GM12878 (cell line): ENCODE data around the gene AKR1A1. TPM values are rescaled to one million over a fixed set of nuclear protein-coding genes. Genes with fewer than 3 reads are reported as not detected.

Source experiments
- ATAC-seq: fragments of 200-7000 bp; cut with Tn5 transposase; 3 replicates; pipeline ENCODE4 v1.9.1; 2020; ENCODE audit warnings: mild to moderate bottlenecking, moderate library complexity
- BruUV-seq: library from RNA; stranded (reverse); fragments of 400-500 nt; replicated peaks from 2 replicates; lab custom pipeline; 2021; lab: Mats Ljungman, UMichigan
- CTCF ChIA-PET: fragments of 300-600 bp; sonication (Branson Sonifier 250); formaldehyde crosslinking; extraction: SDS; loops from one replicate; lab custom pipeline; 2021; ENCODE audit warnings: inconsistent platforms; lab: Yijun Ruan, JAX
- POLR2A ChIA-PET: fragments of 350-600 bp; formaldehyde crosslinking; extraction: SDS; loops from one replicate; lab custom pipeline; 2021; ENCODE audit warnings: inconsistent platforms; lab: Charles Lee
- RAD21 ChIA-PET: fragments of 300-600 bp; sonication (Branson Sonifier 250); formaldehyde crosslinking; loops from one replicate; lab custom pipeline; 2023; ENCODE audit warnings: antibody characterized with exemption; ENCODE audit not compliant: unreplicated experiment; lab: Charles Lee
- SMC1A ChIA-PET: fragments of 300-600 bp; sonication (Branson Sonifier 250); formaldehyde crosslinking; loops from one replicate; lab custom pipeline; 2023; ENCODE audit not compliant: unreplicated experiment, uncharacterized antibody; lab: Charles Lee
- DNase-seq: peaks from one replicate; pipeline ENCODE4 v3.0.0-alpha.2; 2011; ENCODE audit warnings: low read depth, low spot score
- FAIRE-seq: peaks from 3 replicates; lab custom pipeline; 2011; peaks lifted over from hg19 to GRCh38; lab: Jason Lieb, UNC
- H2AFZ ChIP-seq: 2 replicates; pipeline ENCODE4 v1.6.0; 2011; ENCODE audit warnings: low read depth, low read length, control low read depth; ENCODE audit not compliant: control insufficient read depth
- H3K27ac ChIP-seq: 2 replicates; pipeline ENCODE4 v1.5.1; 2011; ENCODE audit warnings: control low read depth; ENCODE audit not compliant: control insufficient read depth, insufficient read depth
- H3K27me3 ChIP-seq, 2 experiments: replicated peaks in 1 of 2; 2 replicates each; pipeline versions ENCODE4 v1.6.0 to v1.6.1; 2011; ENCODE audit warnings: low read length in 1 of 2; ENCODE audit not compliant: control insufficient read depth in 2 of 2, insufficient read depth in 2 of 2
- H3K36me3 ChIP-seq, 2 experiments: 2 replicates each; pipeline ENCODE4 v1.5.1; 2011; ENCODE audit warnings: low read length in 1 of 2; ENCODE audit not compliant: control insufficient read depth in 2 of 2, insufficient read depth in 2 of 2
- H3K4me1 ChIP-seq: 2 replicates; pipeline ENCODE4 v1.6.1; 2011; ENCODE audit warnings: mild to moderate bottlenecking, low read length, moderate library complexity, mixed read lengths; ENCODE audit not compliant: control insufficient read depth, insufficient read depth
- H3K4me2 ChIP-seq: 2 replicates; pipeline ENCODE4 v1.6.0; 2011; ENCODE audit warnings: control low read depth; ENCODE audit not compliant: control insufficient read depth, insufficient read depth
- H3K4me3 ChIP-seq: fragments of 200-600 bp; sonication (generic); 2 replicates; pipeline ENCODE4 v1.5.1; 2016
- H3K79me2 ChIP-seq: 2 replicates; pipeline ENCODE4 v1.6.0; 2011; ENCODE audit warnings: low read length; ENCODE audit not compliant: control insufficient read depth, insufficient read depth
- H3K9ac ChIP-seq: 2 replicates; pipeline ENCODE4 v1.8.0; 2011; ENCODE audit warnings: low read length, control low read depth, mixed read lengths; ENCODE audit not compliant: control insufficient read depth, insufficient read depth
- H3K9me3 ChIP-seq: replicated peaks from 3 replicates; pipeline ENCODE4 v1.5.1; 2011; ENCODE audit warnings: mild to moderate bottlenecking, low read length; ENCODE audit not compliant: control insufficient read depth, insufficient read depth
- H4K20me1 ChIP-seq: 2 replicates; pipeline ENCODE4 v1.6.0; 2011; ENCODE audit not compliant: control insufficient read depth, insufficient read depth
- BACH1 ChIP-seq: fragments of 450-650 bp; IDR thresholded peaks from 2 replicates; pipeline ENCODE4 v1.6.1; 2017; ENCODE audit warnings: mild to moderate bottlenecking, borderline replicate concordance
- CHD2 ChIP-seq: IDR thresholded peaks from 2 replicates; pipeline ENCODE4 v1.6.1; 2011; ENCODE audit warnings: low read depth, low read length, improper control_type of control experiment, borderline replicate concordance
- ESRRA ChIP-seq: IDR thresholded peaks from 2 replicates; pipeline ENCODE4 v1.6.1; 2012; ENCODE audit warnings: mild to moderate bottlenecking, low read length, improper control_type of control experiment
- KLF5 ChIP-seq: fragments of 450-650 bp; IDR thresholded peaks from 2 replicates; pipeline ENCODE4 v1.6.1; 2014; ENCODE audit warnings: mild to moderate bottlenecking; ENCODE audit not compliant: partially characterized antibody
- MEF2A ChIP-seq: IDR thresholded peaks from 2 replicates; pipeline ENCODE4 v1.6.1; 2011; ENCODE audit warnings: low read depth, mild to moderate bottlenecking, low read length, moderate library complexity; ENCODE audit not compliant: insufficient read depth
- MTA3 ChIP-seq: IDR thresholded peaks from 2 replicates; pipeline ENCODE4 v1.6.1; 2012; ENCODE audit warnings: low read length, inconsistent platforms, borderline replicate concordance
- MYC ChIP-seq: IDR thresholded peaks from 2 replicates; pipeline ENCODE4 v1.6.1; 2011; ENCODE audit warnings: mild to moderate bottlenecking, low read length, moderate library complexity, inconsistent platforms; ENCODE audit not compliant: insufficient read depth, insufficient replicate concordance, insufficient read length, severe bottlenecking
- NR2C1 ChIP-seq: fragments of 450-650 bp; IDR thresholded peaks from 2 replicates; pipeline ENCODE4 v1.6.1; 2017; ENCODE audit warnings: antibody characterized with exemption, mild to moderate bottlenecking, moderate library complexity
- POU2F2 ChIP-seq: IDR thresholded peaks from 3 replicates; pipeline ENCODE4 v1.6.1; 2011; ENCODE audit warnings: low read depth, mild to moderate bottlenecking, low read length, borderline replicate concordance
- RB1 ChIP-seq: fragments of 450-650 bp; formaldehyde crosslinking; IDR thresholded peaks from 2 replicates; pipeline ENCODE4 v1.6.1; 2017; ENCODE audit warnings: mild to moderate bottlenecking, borderline replicate concordance
- WRNIP1 ChIP-seq: IDR thresholded peaks from 2 replicates; pipeline ENCODE4 v1.6.1; 2011; ENCODE audit warnings: low read depth, low read length, improper control_type of control experiment, borderline replicate concordance
- ZNF217 ChIP-seq: fragments of 450-650 bp; IDR thresholded peaks from 2 replicates; pipeline ENCODE4 v1.6.1; 2017; ENCODE audit warnings: antibody characterized with exemption, mild to moderate bottlenecking
- ZSCAN29 ChIP-seq: fragments of 450-650 bp; IDR thresholded peaks from 2 replicates; pipeline ENCODE4 v1.6.1; 2017; ENCODE audit warnings: mild to moderate bottlenecking, moderate library complexity
- WGBS: methylation state at CpG from one replicate; pipeline ENCODE4 v1.1.6; 2016; ENCODE audit warnings: low lambda C conversion rate; ENCODE audit not compliant: insufficient replicate concordance, insufficient coverage; ENCODE audit errors: missing lambda C conversion rate; 5-methylcytosine and 5-hydroxymethylcytosine counted together
- in situ Hi-C: fragments of 300-500 bp; cut with MboI; formaldehyde crosslinking; loops from 9 replicates; pipeline ENCODE4 v1.14.3; 2018; ENCODE audit warnings: mixed read lengths
- intact Hi-C: fragments of 100-400 bp; cut with micrococcal nuclease; formaldehyde crosslinking; loops from one replicate; pipeline ENCODE4 v1.14.2; 2022; ENCODE audit not compliant: unreplicated experiment
- polyA plus RNA-seq, 11 experiments: library from polyadenylated mRNA; depleted of rRNA in 4 of 11; unstranded in 6 of 11; stranded (reverse) in 5 of 11; fragments of >200 nt; fragmentation: Nextera tagmentation in 4 of 11; fragmentation: Illumina TruSeq in 1 of 11; extraction: Ambion mirVana in 4 of 11; extraction: Trizol in 1 of 11; gene quantifications; 1 replicate in 1 of 11; 2 replicates in 10 of 11; pipeline versions ENCODE4 v1.2.1 to v1.2.3, GENCODE V29; 2011 to 2016; ENCODE audit warnings: inconsistent platforms in 2 of 11, missing spikeins in 2 of 11, low read depth in 1 of 11
- total RNA-seq, 4 experiments: library from RNA; depleted of rRNA in 3 of 4; stranded (reverse); fragments of >200 nt in 3 of 4; fragmentation: Illumina TruSeq in 1 of 4; extraction: Trizol in 1 of 4; gene quantifications; 2 replicates each; pipeline versions ENCODE4 v1.2.1 to v1.2.3, GENCODE V29; 2013 to 2021
- TF ChIP-seq, protein P1 (sequence below): fragments of 150-350 bp; IDR thresholded peaks from 2 replicates; pipeline ENCODE4 v1.6.1; 2016; ENCODE audit warnings: low read depth, low read length
- TF ChIP-seq, protein P2 (sequence below): IDR thresholded peaks from 2 replicates; pipeline ENCODE4 v1.6.1; 2012; ENCODE audit warnings: low read length, inconsistent platforms
- TF ChIP-seq, protein P3 (sequence below): fragments of 450-650 bp; IDR thresholded peaks from 2 replicates; pipeline ENCODE4 v1.6.1; 2017; ENCODE audit warnings: mild to moderate bottlenecking, low read depth, inconsistent platforms; ENCODE audit not compliant: poor library complexity, severe bottlenecking

AKR1A1 gene
- total and polyA plus RNA-seq, 10 of the 15 experiments (the other 5 are each of a cell fraction or from before 2014, with no cell fraction given): 187 to 335 (median 241) TPM

DNA sequence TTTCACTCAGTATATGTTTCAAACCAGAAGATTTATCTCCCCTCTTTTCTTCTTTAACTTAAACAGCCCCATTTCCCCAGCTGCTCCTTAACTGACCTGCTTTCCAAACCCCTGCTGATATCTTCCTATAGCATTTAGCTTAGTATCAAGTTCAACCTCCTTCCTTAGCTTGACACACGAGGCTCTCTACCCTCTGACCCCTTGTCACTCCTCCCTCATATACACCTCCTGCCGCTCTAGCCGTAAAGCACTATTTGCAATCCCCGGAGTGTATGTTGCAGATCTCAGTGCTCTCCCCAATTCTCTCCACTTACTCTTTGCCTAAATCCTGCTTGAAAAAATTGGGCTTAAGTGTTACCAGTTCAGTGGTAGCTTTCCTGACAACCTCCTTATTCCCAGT lies 13.7 kb upstream of the AKR1A1 start:
- intact Hi-C loops (no loop called here), in situ Hi-C loops (no loop called here)
- no peak for TF ChIP-seq ZSCAN29
- TF ChIP-seq ZNF217: no peak
- TF ChIP-seq, protein P1, sequence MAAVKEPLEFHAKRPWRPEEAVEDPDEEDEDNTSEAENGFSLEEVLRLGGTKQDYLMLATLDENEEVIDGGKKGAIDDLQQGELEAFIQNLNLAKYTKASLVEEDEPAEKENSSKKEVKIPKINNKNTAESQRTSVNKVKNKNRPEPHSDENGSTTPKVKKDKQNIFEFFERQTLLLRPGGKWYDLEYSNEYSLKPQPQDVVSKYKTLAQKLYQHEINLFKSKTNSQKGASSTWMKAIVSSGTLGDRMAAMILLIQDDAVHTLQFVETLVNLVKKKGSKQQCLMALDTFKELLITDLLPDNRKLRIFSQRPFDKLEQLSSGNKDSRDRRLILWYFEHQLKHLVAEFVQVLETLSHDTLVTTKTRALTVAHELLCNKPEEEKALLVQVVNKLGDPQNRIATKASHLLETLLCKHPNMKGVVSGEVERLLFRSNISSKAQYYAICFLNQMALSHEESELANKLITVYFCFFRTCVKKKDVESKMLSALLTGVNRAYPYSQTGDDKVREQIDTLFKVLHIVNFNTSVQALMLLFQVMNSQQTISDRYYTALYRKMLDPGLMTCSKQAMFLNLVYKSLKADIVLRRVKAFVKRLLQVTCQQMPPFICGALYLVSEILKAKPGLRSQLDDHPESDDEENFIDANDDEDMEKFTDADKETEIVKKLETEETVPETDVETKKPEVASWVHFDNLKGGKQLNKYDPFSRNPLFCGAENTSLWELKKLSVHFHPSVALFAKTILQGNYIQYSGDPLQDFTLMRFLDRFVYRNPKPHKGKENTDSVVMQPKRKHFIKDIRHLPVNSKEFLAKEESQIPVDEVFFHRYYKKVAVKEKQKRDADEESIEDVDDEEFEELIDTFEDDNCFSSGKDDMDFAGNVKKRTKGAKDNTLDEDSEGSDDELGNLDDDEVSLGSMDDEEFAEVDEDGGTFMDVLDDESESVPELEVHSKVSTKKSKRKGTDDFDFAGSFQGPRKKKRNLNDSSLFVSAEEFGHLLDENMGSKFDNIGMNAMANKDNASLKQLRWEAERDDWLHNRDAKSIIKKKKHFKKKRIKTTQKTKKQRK: no peak
- TF ChIP-seq KLF5: no peak
- no peak for TF ChIP-seq MYC
- TF ChIP-seq CHD2: no peak
- TF ChIP-seq NR2C1: no peak
- TF ChIP-seq MTA3: no peak
- TF ChIP-seq, protein P2, sequence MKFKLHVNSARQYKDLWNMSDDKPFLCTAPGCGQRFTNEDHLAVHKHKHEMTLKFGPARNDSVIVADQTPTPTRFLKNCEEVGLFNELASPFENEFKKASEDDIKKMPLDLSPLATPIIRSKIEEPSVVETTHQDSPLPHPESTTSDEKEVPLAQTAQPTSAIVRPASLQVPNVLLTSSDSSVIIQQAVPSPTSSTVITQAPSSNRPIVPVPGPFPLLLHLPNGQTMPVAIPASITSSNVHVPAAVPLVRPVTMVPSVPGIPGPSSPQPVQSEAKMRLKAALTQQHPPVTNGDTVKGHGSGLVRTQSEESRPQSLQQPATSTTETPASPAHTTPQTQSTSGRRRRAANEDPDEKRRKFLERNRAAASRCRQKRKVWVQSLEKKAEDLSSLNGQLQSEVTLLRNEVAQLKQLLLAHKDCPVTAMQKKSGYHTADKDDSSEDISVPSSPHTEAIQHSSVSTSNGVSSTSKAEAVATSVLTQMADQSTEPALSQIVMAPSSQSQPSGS: no peak
- no peak for TF ChIP-seq BACH1
- TF ChIP-seq POU2F2: no peak
- no peak for TF ChIP-seq ESRRA
- TF ChIP-seq MEF2A: no peak
- TF ChIP-seq RB1: no peak
- TF ChIP-seq, protein P3, sequence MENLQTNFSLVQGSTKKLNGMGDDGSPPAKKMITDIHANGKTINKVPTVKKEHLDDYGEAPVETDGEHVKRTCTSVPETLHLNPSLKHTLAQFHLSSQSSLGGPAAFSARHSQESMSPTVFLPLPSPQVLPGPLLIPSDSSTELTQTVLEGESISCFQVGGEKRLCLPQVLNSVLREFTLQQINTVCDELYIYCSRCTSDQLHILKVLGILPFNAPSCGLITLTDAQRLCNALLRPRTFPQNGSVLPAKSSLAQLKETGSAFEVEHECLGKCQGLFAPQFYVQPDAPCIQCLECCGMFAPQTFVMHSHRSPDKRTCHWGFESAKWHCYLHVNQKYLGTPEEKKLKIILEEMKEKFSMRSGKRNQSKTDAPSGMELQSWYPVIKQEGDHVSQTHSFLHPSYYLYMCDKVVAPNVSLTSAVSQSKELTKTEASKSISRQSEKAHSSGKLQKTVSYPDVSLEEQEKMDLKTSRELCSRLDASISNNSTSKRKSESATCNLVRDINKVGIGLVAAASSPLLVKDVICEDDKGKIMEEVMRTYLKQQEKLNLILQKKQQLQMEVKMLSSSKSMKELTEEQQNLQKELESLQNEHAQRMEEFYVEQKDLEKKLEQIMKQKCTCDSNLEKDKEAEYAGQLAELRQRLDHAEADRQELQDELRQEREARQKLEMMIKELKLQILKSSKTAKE: no peak
- TF ChIP-seq WRNIP1: no peak
- ChIA-PET RAD21 (no interaction called here), POLR2A (interaction anchor here (1.3 to 2.6 kb wide), 4 partner anchors 9 to 18 kb away, joined by 6 to 9 read pairs (median 8); partner anchors contain the start of gene PRDX1), SMC1A (interaction anchor here (0.7 to 1.3 kb wide), 5 partner anchors 11 to 163 kb away, joined by 3 to 4 read pairs (median 3); no protein-coding TSS in a partner anchor), CTCF (interaction anchor here (1.0 to 2.9 kb wide), 5 partner anchors 14 to 36 kb away, joined by 3 to 8 read pairs (median 4); partner anchors contain the start of genes AKR1A1 and PRDX1)
- H3K9ac ChIP-seq: no peak overlapping the region
- no peak for DNase-seq
- no peak for FAIRE-seq
- H3K9me3 ChIP-seq: no peaks in the 10 kb centered on the region
- no peak for ATAC-seq
- no peaks in the 10 kb centered on the region for H3K4me1 ChIP-seq
- no peak overlapping the region for H2AFZ ChIP-seq
- no peak overlapping the region for H3K27ac ChIP-seq
- H3K27me3 ChIP-seq: no peaks in the 10 kb centered on the region
- H3K36me3 ChIP-seq: no peaks in the 10 kb centered on the region
- no peaks in the 10 kb centered on the region for H3K79me2 ChIP-seq
- no peaks in the 10 kb centered on the region for H4K20me1 ChIP-seq
- H3K4me2 ChIP-seq: no peak overlapping the region
- H3K4me3 ChIP-seq: no peak overlapping the region
- WGBS: 72% methylated on average over 4 of the region's 4 CpGs
- no TSS peak for BruUV-seq
